Pancreas (tissue), 10 donors: ENCODE data around the gene FXYD1. TPM values are rescaled to one million over a fixed set of nuclear protein-coding genes. Genes with fewer than 3 reads are reported as not detected.
A peak's percentile ranks its signal among the peaks of the same experiment; 100 is the strongest.

Experiments used
- ATAC-seq, 4 donors: fragments of 200-7000 bp; cut with Tn5 transposase; one replicate each; pipeline versions ENCODE4 v1.8.0 to v1.9.1; 2020; ENCODE audit warnings: mild to moderate bottlenecking in 4 of 4, moderate library complexity in 4 of 4
- DNase-seq, 6 donors: peaks; one replicate each; pipeline ENCODE4 v3.0.0-alpha.2; 2020
- FAIRE-seq: peaks from 2 replicates; lab custom pipeline; 2012; peaks lifted over from hg19 to GRCh38; lab: Jason Lieb, UNC
- H3K27ac ChIP-seq, 4 donors: fragments of 200-600 bp; sonication (generic); 1 replicate in 3 of 4; 2 replicates in 1 of 4; pipeline versions ENCODE4 v1.5.0 to v1.8.0; 2020
- H3K27me3 ChIP-seq, 4 donors: fragments of 200-600 bp; one replicate each; pipeline ENCODE4 v1.8.0; 2021
- H3K36me3 ChIP-seq, 3 donors: fragments of 200-600 bp; sonication (generic) in 1 of 3; one replicate each; pipeline versions ENCODE4 v1.5.0 to v1.8.0; 2020 to 2021
- H3K4me1 ChIP-seq, 3 donors: fragments of 200-600 bp; one replicate each; pipeline ENCODE4 v1.8.0; 2021
- H3K4me3 ChIP-seq, 4 donors: fragments of 200-600 bp; sonication (generic) in 2 of 4; one replicate each; pipeline versions ENCODE4 v1.5.0 to v1.8.0; 2020 to 2021
- H3K9me3 ChIP-seq, 4 donors: fragments of 200-600 bp; one replicate each; pipeline ENCODE4 v1.8.0; 2021
- CTCF ChIP-seq, 4 donors: fragments of 200-600 bp; sonication (generic) in 3 of 4; IDR thresholded peaks; one replicate each; pipeline versions ENCODE4 v1.5.0 to v1.8.0; 2021; ENCODE audit warnings: antibody characterized with exemption in 4 of 4
- WGBS, 2 donors: extraction: QIAGEN DNeasy Blood & Tissue Kit; methylation state at CpG; one replicate each; pipeline ENCODE4 v1.1.7; 2013; 5-methylcytosine and 5-hydroxymethylcytosine counted together
- intact Hi-C, 3 donors: fragments of 100-400 bp; cut with DNase I; formaldehyde crosslinking; loops; one replicate each; pipeline versions ENCODE4 v1.11.1 to v1.14.2; 2022
- polyA plus RNA-seq, 2 donors: library from polyadenylated mRNA; stranded (reverse); fragments of 200-250 nt; gene quantifications; one replicate each; pipeline ENCODE4 v1.2.3, GENCODE V29; 2013
- total RNA-seq, 6 donors: library from RNA; stranded (reverse); fragmentation: NEBNext Ultra II Directional in 4 of 6; extraction: Animal tissue kit (Norgen Biotek cat#: 25700) in 4 of 6; gene quantifications; one replicate each; pipeline versions ENCODE4 v1.2.1 to v1.2.4, GENCODE V29; 2021 to 2023
- donor health status: healthy with polysubstance abuse.
- donor health status: DM: no; HTN: no; CAD: no; lungs with moderate emphysema.
- donor health status: DM: no; HTN: no; CAD: no.
- donor health status: control.
- donor health status: control.
- donor health status: Bipolar disorder and iron deficiency.
- donor health status: DM: yes; HTN: yes; CAD: no.
- donor health status: DM: no; HTN: no; CAD: no.
- donor health status: DM: no; HTN: no; CAD: no.
- donor health status: DM: yes; HTN: yes; CAD: no.

Gene FXYD1
- total RNA-seq, result 1 to 10 TPM; 2.8 to 6.8 (median 4.6) TPM
- 10 to 100 TPM in 1 of 2 donors, 1 to 10 TPM in 1; 9.3 to 16.1 TPM for polyA plus RNA-seq

- Histone ChIP-seq H3K27me3 (no peaks in the 10 kb centered on the region), H3K36me3 (no peaks in the 10 kb centered on the region), H3K27ac (peak within 1 kb of the TSS; percentile 9 to 42 (median 32)), H3K4me3 (no peak within 1 kb of the TSS), H3K9me3 (no peaks in the 10 kb centered on the region), H3K4me1 (peaks cover 5 to 14% (median 10%) of the 10 kb centered on the region in 3 donors)
- intact Hi-C loops, result loop anchor here in 1 of 3 donors (10.0 kb wide), 1 partner anchor 74 kb away; no protein-coding TSS in a partner anchor
- DNase-seq (peak in 2 of 6 donors; percentile 14 to 74), ATAC-seq (no peak), FAIRE-seq (no peak)
- no peak for TF ChIP-seq CTCF (IDR thresholded peaks at IDR 0.05)
- 78 to 79% methylated on average over 16 to 18 of the region's 18 CpGs for WGBS, 2 donors
Measured at GRCh38 chr19:35138305-35138892, at the start of gene FXYD1. TSS of gene FXYD1 (plus strand) at chr19:35138824. CDS start at chr19:35140080, 1,256 bp downstream.

GRCh38 chr19:35089554-35089953 lies 49.1 kb upstream of the FXYD1 start:
- no peaks in the 10 kb centered on the region for H3K27me3 ChIP-seq
- TF ChIP-seq CTCF (IDR thresholded peaks at IDR 0.05), result no peak
- 49 to 50% methylated on average over 8 of the region's 8 CpGs for WGBS, 2 donors
- H3K4me3 ChIP-seq, result no peak overlapping the region
- H3K36me3 ChIP-seq, result no peaks in the 10 kb centered on the region
- DNase-seq, result no peak
- no peaks in the 10 kb centered on the region for H3K9me3 ChIP-seq
- no peaks in the 10 kb centered on the region for H3K4me1 ChIP-seq
- FAIRE-seq, result no peak
- no peak for ATAC-seq
- H3K27ac ChIP-seq, result no peak overlapping the region
- intact Hi-C loops, result no loop called here

GRCh38 chr19:35090160-35090505 lies 48.5 kb upstream of the FXYD1 start:
- peak; percentile 7 to 19 (median 18) for ATAC-seq
- Histone ChIP-seq H3K27ac (peak overlapping the region; percentile 38 to 67 (median 48)), H3K4me3 (peak overlapping the region in 2 of 4 donors; percentile 40 to 49), H3K27me3 (no peaks in the 10 kb centered on the region), H3K9me3 (no peaks in the 10 kb centered on the region), H3K4me1 (no peaks in the 10 kb centered on the region), H3K36me3 (no peaks in the 10 kb centered on the region)
- 13 to 14% methylated on average over 9 of the region's 9 CpGs for WGBS, 2 donors
- FAIRE-seq, result no peak
- TF ChIP-seq CTCF (IDR thresholded peaks at IDR 0.05), result no peak
- no peak for DNase-seq
- intact Hi-C loops, result no loop called here

GRCh38 chr19:35090506-35091214 lies 48.0 kb upstream of the FXYD1 start:
- FAIRE-seq (no peak), DNase-seq (peak; percentile 76 to 92 (median 81)), ATAC-seq (peak; percentile 93 to 97 (median 94))
- no peaks in the 10 kb centered on the region for H3K9me3 ChIP-seq
- H3K4me1 ChIP-seq, result no peaks in the 10 kb centered on the region
- TF ChIP-seq CTCF (IDR thresholded peaks at IDR 0.05), result peak; percentile 29 to 62 (median 47)
- peak overlapping the region; percentile 38 to 67 (median 48) for H3K27ac ChIP-seq
- WGBS, 2 donors, result 3 to 4% methylated on average over 36 of the region's 36 CpGs
- intact Hi-C loops, result no loop called here
- H3K27me3 ChIP-seq, result no peaks in the 10 kb centered on the region
- peak overlapping the region; percentile 2 to 49 (median 24) for H3K4me3 ChIP-seq
- H3K36me3 ChIP-seq, result no peaks in the 10 kb centered on the region
